AG08395 (cell line): ENCODE results near the gene SETD1B.
"Not testable (repeated sequence)": the region's sequence is repeated elsewhere in the genome, so short reads cannot be mapped to it uniquely, and the experiment has no call there.

Source experiments
- DNase-seq: peaks from one replicate; pipeline ENCODE4 v3.0.0; 2012; ENCODE audit warnings: mixed read lengths, low spot score

SETD1B gene

DNA sequence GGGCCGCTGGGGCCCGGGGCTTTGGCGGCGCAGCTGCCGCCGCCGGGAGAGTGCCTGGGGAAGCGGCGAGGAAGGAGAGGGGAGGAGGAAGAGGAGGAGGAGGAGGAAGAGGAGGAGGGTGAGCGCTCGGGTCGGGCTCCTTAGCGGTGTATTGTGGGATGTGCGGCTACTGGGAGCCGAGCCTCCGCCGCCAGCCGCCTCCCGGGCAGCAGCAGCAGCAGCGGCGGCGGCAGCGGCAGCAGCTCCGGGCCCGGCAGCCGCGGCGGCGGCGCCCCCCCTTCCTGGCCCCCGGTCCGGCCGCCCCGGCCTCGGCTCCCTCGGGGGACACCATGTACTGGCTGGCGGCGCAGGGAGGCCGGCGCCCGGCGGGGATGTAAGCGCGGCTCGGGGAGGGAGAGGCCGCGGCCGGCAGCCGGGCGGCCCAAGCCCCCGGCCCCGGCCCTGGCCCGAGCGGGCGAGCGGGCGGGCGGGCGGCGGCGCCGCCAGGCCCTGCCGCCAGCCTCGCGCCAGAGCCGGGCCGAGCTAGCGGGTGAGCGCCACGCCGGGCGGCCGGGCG is at the start of gene SETD1B:
TSS of gene SETD1B (plus strand) at position 149 of the 556 bp plus-strand sequence. CDS start 729 bp downstream, outside the sequence.
- no peak for DNase-seq

DNA sequence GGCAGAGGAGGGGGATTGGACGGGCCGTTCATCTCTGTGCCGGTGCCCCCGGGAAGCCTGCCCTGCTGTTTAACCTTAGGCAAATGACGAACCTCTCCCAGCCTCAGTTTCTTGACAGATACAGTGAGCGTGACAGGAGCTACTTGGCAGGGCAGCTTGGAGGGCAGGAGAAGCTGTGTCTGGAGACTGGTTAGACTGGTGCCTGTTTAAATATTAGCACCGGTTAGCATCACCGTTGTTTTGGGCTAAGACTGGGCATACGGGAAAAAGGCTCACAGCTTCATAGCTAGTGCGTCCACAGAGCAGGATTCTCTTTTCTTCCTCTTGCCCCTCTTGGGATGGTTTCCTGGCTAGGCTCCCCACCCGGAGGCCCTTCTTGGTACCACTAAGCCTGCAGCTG is 49.0 kb upstream of the SETD1B start:
- DNase-seq = no peak

- no peak for DNase-seq
Observed at GRCh38 chr12:121755591-121755990, 48.2 kb upstream of the SETD1B start.

- not testable (repeated sequence) for DNase-seq
Observed at GRCh38 chr12:121758536-121758935, 45.3 kb upstream of the SETD1B start.

GRCh38 chr12:121762269-121762668 is 41.5 kb upstream of the SETD1B start:
- DNase-seq = no peak

DNA sequence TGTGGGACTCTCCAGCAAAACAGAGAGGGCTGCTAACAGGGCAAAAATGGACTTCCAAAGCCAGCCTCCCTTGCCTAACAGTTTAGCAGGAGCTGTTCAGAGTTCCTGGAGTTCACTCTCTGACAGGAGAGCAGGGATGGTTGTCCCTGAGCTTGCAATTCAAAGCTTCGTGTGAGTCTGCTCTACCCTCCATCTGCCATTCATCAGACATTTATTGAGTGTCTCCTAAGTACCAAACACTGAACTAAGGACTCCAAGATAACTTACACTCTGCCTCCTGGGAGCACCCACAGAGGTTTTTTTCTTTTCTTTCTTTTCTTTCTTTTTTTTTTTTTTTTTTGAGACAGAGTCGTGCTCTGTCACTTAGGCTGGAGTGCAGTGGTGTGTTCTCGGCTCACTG is 39.0 kb upstream of the SETD1B start:
- DNase-seq = no peak

DNA sequence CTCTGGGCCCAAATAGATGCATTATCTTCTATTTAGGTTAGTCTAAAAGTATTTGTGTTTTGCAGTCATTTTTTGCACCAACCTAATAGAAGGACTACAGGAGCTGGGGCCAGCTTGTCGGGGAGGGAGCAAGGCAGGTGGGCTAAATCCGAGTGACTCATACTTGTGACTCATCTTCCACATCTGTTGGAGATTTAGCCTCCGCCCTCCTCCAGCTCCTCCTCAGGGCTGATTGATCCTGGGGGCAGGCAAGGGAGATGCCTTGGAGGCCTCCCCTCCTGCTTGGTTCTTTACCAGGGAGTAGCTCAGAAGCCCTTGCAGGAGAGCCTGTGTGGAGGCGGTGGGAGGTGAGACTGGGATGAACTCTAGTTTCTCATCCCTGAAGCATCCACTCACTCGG is 38.2 kb upstream of the SETD1B start:
- DNase-seq = peak; percentile 76

- peak; percentile 31 for DNase-seq
Observed at GRCh38 chr12:121766290-121767039, 37.3 kb upstream of the SETD1B start.

GRCh38 chr12:121767525-121768016 is 36.2 kb upstream of the SETD1B start:
- peak; percentile 86 for DNase-seq

DNA sequence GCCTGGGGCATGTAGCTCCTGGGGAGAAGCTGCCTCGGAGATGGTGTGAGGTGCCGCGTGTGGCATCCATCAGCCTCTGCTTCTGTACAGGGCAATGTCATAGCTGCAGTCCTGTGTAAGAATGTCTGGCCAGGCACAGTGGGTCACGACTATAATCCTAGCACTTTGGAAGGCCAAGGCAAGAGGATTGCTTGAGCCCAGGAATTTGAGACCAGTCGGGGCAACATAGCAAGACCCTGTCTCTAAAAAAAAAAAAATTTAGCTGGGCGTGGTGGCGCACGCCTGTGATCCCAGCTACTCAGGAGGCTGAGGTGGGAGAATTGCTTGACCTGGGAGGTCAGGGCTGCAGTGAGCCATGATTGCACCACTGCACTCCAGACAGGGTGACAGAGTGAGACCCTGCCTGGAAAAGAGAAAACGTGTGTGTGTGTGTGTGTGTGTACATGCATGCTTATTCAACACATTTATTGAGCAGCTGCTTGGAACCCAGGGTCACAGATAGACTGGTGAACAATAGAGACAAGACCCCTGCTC is 34.4 kb upstream of the SETD1B start:
- no peak for DNase-seq

DNA sequence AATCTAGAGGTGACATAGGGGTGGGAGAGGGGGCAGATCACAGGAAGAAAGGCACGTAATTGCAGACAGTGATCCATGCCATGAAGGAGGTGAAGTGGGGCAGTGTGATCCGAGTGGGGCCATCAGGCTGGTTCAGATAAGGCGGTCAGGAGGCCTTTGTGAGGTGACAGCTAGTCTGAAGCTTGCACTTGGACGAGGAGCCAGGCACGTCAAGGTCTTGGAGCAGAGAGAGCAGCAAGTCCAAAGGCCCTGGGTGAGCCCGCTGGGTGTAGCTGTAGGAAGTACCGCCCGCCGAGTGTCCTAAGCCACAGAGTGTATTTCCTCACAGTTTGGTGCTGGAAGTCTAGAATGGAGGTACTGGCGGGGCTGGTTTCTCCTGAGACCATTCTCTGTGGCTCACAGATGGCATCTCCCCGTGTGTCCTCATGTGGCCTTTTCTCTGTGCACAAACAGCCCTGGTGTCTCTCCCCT is 33.9 kb upstream of the SETD1B start:
- no peak for DNase-seq

DNA sequence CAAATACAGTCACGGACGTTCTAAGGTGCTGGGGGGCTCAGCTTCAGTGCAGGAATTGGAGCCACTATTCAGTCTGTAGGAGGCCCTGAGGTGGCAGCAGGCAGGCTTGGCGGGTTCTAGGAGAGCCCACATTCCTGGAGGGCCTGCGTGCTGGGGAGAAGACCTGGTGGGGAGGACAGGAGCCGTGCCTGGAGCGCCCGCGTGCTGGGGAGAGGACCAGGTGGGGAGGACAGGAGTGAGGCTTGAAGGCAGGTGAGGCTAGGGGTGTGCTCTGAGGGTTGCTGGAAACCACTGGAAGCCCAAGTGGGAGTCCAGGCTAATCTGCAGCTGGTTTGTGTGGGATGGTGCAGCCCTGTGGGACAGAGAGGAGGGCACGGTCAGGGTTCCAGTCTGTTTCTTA is 33.4 kb upstream of the SETD1B start:
- DNase-seq = no peak

DNA sequence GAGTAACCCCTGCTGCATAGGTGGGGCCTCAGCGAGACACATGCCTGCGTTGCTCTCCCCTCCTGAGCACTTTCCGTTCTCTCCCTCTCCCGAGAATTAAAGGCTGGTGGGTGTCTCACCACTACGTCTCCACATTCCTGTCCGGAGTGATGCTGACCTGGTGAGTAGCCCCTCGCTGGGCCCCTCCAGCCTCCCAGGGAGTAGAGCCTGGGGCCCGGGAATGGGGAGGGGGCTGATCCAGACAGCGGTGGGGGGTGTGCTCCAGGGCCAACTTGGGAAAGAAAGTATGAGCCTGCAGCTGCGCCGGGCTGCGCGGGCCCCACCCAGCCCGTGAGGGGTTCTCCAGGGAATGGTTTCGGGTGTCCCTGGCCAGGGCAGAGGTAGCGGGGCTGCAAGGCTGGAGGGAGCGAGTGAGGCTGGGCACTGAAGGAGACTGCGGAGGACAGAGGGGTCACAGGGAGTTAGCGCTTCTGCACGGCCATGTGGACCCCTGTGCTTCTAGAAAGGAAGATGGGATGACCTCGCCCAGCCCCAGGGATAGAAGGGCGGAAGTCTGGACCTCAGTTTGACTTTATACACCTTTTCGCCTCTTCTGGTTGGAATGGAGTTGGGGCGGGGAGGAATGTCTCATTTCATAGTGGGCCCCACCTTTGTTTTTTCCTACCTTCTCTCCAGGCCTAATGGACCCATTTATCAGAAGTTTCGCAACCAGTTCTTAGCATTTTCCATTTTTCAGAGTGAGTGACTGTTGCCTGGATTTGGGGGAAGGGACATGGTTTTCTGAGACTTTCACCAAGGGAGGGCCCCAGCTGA is 32.8 kb upstream of the SETD1B start:
- DNase-seq = no peak

DNA sequence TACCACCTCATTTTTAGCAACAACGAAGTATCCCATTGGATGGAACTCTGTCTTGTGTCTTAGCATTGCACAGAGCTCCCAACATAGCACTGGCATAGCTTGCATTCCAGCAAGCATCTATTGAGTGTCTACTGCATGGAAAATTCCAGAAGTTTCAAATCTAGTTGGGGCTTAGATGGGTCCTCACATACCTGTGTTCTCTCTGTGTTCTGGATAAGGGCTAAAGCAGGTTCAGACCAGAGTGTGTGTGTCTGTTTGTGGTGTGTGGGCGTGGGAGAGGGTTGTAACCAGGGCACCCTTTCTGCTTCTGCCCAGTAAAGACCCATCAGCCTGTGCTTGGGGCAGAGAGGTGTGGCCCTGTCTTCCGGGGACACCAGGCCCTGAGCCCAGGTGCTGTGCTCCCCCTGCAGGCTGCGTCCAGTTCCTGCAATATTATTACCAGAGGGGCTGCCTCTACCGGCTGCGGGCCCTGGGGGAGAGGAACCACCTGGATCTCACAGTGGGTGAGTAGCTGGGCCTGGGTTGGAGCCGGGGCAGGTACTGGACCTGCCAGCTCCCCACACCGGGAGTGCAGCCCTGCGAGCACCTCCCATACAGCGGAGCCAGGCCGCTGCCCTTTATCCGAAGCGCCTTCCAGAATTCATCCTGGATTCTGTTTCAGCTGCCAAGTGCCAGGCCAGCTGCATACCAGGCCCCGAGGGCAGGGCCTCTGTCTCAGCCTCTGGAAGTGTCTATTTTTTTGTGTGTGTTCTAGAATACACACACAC is 30.6 kb upstream of the SETD1B start:
- DNase-seq = peak; percentile 76

GRCh38 chr12:121774968-121775474 is 28.8 kb upstream of the SETD1B start:
- no peak for DNase-seq

GRCh38 chr12:121775501-121775900 is 28.3 kb upstream of the SETD1B start:
- DNase-seq = no peak

DNA sequence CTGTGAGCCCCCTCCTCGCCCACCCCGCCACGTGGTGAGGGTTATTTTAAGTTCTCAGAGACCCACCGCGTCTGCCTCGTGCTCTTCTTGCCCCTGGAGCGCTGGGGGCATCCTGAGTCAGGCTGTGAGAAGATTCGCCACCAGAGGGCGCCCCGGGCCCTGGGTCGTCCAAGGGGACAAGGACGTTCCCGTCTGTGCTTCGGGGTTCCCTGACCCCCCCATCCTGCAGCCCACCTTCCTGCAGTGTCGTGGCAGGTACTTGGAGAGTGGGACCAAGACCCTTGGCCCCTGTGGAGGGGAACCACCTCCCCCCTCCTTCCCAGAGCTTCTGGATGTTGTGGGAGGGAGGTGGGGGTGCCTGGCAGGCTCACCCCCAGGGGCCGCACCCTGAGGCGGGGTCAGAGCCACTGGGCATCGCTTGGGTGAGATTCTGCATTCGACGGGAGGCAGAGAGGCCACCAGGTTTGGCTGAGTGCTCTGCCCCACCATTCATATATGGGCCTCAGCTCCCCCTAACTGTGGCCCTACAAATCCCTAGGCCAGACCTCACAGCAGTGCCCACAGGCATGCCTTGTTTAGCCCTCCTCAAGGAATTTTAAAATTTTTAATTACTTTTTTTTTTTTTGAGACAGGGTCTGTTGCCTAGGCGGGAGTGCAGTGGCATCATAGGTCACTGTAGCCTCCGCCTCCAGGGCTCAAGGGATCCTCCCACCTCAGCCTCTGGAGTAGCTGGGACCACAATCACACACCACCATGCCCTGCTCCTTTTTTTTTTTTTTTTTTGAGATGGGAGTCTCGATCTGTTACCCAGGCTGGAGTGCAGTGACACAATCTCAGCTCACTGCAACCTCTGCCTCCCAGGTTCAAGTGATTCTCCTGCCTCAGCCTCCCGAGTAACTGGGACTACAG is 27.4 kb upstream of the SETD1B start:
- peak; percentile 79 for DNase-seq

DNA sequence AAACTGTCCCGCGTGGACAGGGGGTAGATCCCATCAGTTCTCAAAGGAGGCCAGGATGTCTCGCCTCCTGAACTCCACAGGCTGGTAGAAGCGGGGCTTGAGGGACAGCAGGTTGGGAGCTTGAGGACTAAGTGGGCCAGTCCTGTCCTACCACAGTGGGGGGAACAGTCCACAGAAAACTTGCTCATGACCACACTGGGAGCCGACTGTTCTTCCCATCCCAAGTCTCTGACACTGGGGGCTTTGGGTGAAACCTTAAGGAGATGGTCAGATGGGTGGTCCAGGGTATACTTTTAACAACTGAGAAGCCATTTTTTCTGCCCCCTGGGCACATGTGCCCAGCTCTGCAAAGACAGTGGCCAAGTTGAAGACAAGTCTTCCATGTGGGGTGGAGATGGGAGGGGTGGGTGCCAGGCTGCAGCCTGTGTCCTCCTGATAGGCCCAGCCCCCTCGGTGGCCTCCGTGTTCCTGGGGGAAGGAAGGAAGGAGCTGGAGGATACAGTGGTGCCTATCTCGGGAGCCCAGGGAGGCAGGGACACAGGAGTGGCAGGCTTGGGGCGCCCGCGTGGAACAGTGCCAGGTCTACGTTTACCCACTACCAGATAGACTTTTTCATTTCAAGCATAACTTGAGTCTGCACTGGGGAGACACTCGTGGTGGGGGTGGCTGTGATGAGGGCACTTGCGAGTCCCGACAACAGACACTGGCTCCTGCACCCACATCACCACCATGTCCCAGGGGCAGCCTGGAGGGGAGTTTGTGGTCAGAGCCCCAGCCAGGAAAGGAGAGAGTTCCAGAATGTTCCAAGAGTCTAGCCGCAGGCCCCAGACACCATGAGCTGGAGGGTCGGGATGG is 25.0 kb upstream of the SETD1B start:
- no peak for DNase-seq

GRCh38 chr12:121779422-121779895 is 24.4 kb upstream of the SETD1B start:
- no peak for DNase-seq
